Ovary (tissue), 9 donors: Measurements from ENCODE around the gene SRRM3. TPM values are rescaled to one million over a fixed set of nuclear protein-coding genes. Genes with fewer than 3 reads are reported as not detected.
A peak's percentile ranks its signal among the peaks of the same experiment; 100 is the strongest.
"Not testable (repeated sequence)": the region's sequence is repeated elsewhere in the genome, so short reads cannot be mapped to it uniquely, and the experiment has no call there.

Source experiments
- DNase-seq, 5 donors: peaks; one replicate each; pipeline ENCODE4 v3.0.0-alpha.2; 2019 to 2020
- H3K27ac ChIP-seq, 2 donors: fragments of 200-600 bp; one replicate each; pipeline versions ENCODE4 v1.5.1 to v1.8.0; 2019 to 2022
- H3K27me3 ChIP-seq: fragments of 200-600 bp; one replicate; pipeline ENCODE4 v1.8.0; 2022
- H3K36me3 ChIP-seq: fragments of 200-600 bp; sonication (generic); one replicate; pipeline ENCODE4 v1.5.1; 2019
- H3K4me1 ChIP-seq: one replicate; pipeline ENCODE4 v1.8.1; 2013; ENCODE audit warnings: mild to moderate bottlenecking, moderate library complexity; ENCODE audit not compliant: insufficient read depth
- H3K4me3 ChIP-seq: fragments of 200-600 bp; sonication (generic); one replicate; pipeline ENCODE4 v1.5.1; 2017
- H3K9me3 ChIP-seq, 2 donors: fragments of 200-600 bp in 1 of 2; sonication (generic) in 1 of 2; one replicate each; pipeline versions ENCODE4 v1.5.1 to v1.8.1; 2013 to 2019; ENCODE audit warnings: mild to moderate bottlenecking in 1 of 2, moderate library complexity in 1 of 2
- CTCF ChIP-seq, 3 donors: fragments of 450-650 bp in 2 of 3; fragments of 200-600 bp in 1 of 3; IDR thresholded peaks; one replicate each; pipeline versions ENCODE4 v1.5.1 to v1.8.0; 2016 to 2022; ENCODE audit warnings: antibody characterized with exemption in 3 of 3, mild to moderate bottlenecking in 1 of 3
- EP300 ChIP-seq: sonication (generic); formaldehyde crosslinking; IDR thresholded peaks from one replicate; pipeline ENCODE4 v1.6.1; 2017; ENCODE audit warnings: antibody characterized with exemption
- POLR2A ChIP-seq: fragments of 450-650 bp; IDR thresholded peaks from one replicate; pipeline ENCODE4 v1.6.1; 2017; ENCODE audit warnings: antibody characterized with exemption, mild to moderate bottlenecking, moderate library complexity
- WGBS, 3 donors: extraction: QIAGEN DNeasy Blood & Tissue Kit in 1 of 3; methylation state at CpG; one replicate each; pipeline versions ENCODE4 v1.1.5 to v1.1.7; 2013 to 2017; 5-methylcytosine and 5-hydroxymethylcytosine counted together
- intact Hi-C, 4 donors: fragments of 100-400 bp; cut with DNase I; formaldehyde crosslinking; loops; one replicate each; pipeline versions ENCODE4 v1.11.0 to v1.15.1; 2022 to 2023
- polyA plus RNA-seq, 2 donors: library from polyadenylated mRNA; stranded (reverse); fragments of 200-250 nt in 1 of 2; fragments of 350-450 nt in 1 of 2; fragmentation: Illumina TruSeq in 1 of 2; extraction: RNeasy Lipid Tissue Mini Kit (QIAGEN cat#74804) in 1 of 2; gene quantifications; one replicate each; pipeline ENCODE4 v1.2.3, GENCODE V29; 2013 to 2014
- total RNA-seq, 7 donors: library from RNA; depleted of rRNA in 2 of 7; stranded (reverse); fragments of >200 nt in 2 of 7; fragmentation: NEBNext Ultra II Directional in 3 of 7; extraction: Animal tissue kit (Norgen Biotek cat#: 25700) in 3 of 7; gene quantifications; one replicate each; pipeline versions ENCODE4 v1.1.0 to v1.2.4, GENCODE V29; 2016 to 2023
- donor health status: DM: no; HTN: no; CAD: no; lungs with moderate emphysema.
- donor health status: DM: no; HTN: no; CAD: no.
- donor health status: Bipolar disorder and iron deficiency.
- donor health status: DM: yes; HTN: yes; CAD: no.
- donor health status: DM: no; HTN: no; CAD: no.
- donor health status: DM: yes; HTN: yes; CAD: no.

The SRRM3 gene
- total and polyA plus RNA-seq, 9 donors: 2.0 to 13.4 (median 4.8) TPM

GRCh38 chr7:76303202-76304147 is 101.8 kb downstream of the SRRM3 start:
- no peaks in the 10 kb centered on the region for H3K27me3 ChIP-seq
- TF ChIP-seq POLR2A (peak; percentile 23), CTCF (IDR thresholded peaks at IDR 0.05) (no peak)
- H3K9me3 ChIP-seq: no peaks in the 10 kb centered on the region
- H3K27ac ChIP-seq: peak overlapping the region; percentile 97 to 99
- DNase-seq: peak; percentile 91 to 96 (median 94)
- no peaks in the 10 kb centered on the region for H3K36me3 ChIP-seq
- WGBS, 3 donors: 1 to 2% (median 2%) methylated on average over 54 to 56 of the region's 56 CpGs
- intact Hi-C loops: no loop called here
- peak overlapping the region; percentile 83 for H3K4me3 ChIP-seq
- peaks cover 9% of the 10 kb centered on the region for H3K4me1 ChIP-seq

DNA sequence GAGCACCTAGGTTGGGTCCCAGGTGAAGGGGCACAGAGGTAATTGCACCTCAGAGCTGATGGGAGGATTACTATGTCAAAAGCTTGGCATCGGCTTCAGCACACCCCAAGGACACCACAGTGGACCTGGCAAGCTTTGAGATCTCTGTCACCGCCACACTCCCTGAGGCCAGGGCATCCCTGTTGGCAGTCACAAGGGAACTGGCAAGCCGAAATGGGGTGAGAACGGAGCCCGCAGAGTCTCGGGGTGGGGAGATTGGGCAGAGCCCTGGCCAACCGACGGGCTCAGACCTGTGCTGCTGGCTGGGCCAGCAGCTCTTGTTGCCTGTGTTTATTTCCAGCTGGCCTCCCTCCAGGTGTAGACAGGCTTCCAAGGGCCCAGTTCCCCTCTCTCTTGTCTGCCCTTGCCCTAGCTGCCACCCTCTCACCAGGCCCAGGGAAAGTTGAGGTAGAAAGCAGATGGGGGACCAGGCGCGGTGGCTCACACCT is 103.2 kb downstream of the SRRM3 start:
- Histone ChIP-seq H3K4me1 (peaks cover 9% of the 10 kb centered on the region), H3K27me3 (no peaks in the 10 kb centered on the region), H3K4me3 (no peak overlapping the region), H3K27ac (peak overlapping the region in 1 of 2 donors; percentile 99), H3K9me3 (no peaks in the 10 kb centered on the region), H3K36me3 (no peaks in the 10 kb centered on the region)
- intact Hi-C loops: no loop called here
- WGBS, 3 donors: 43 to 48% (median 45%) methylated on average over 10 of the region's 10 CpGs
- peak in 4 of 5 donors; percentile 52 to 70 (median 62) for DNase-seq
- TF ChIP-seq EP300 (no peak), POLR2A (no peak), CTCF (IDR thresholded peaks at IDR 0.05) (no peak)

- H3K4me1 ChIP-seq, intact Hi-C loops: not testable (repeated sequence)
- 87 to 92% (median 91%) methylated on average over 12 of the region's 12 CpGs for WGBS, 3 donors
Measured at GRCh38 chr7:76308874-76309273, 107.2 kb downstream of the SRRM3 start.

GRCh38 chr7:76309341-76310101 is 107.8 kb downstream of the SRRM3 start:
- intact Hi-C loops: loop anchor here in 3 of 4 donors (5.0 to 10.0 kb wide), 3 partner anchors 122 to 145 kb away; no protein-coding TSS in a partner anchor
- not testable (repeated sequence) for H3K4me3 ChIP-seq, H3K4me1 ChIP-seq, H3K9me3 ChIP-seq, H3K36me3 ChIP-seq, H3K27me3 ChIP-seq, H3K27ac ChIP-seq, DNase-seq
- 94 to 96% (median 96%) methylated on average over 42 to 50 of the region's 50 CpGs for WGBS, 3 donors

More at GRCh38 chr7:76308874-76309273, 107.2 kb downstream of the SRRM3 start:
- not testable (repeated sequence) for H3K27me3 ChIP-seq, DNase-seq, H3K4me3 ChIP-seq, H3K27ac ChIP-seq, H3K36me3 ChIP-seq, H3K9me3 ChIP-seq

GRCh38 chr7:76310102-76310957 is 108.6 kb downstream of the SRRM3 start:
- Histone ChIP-seq H3K27me3 (no peaks in the 10 kb centered on the region), H3K27ac (peak overlapping the region in 1 of 2 donors; percentile 10), H3K4me1 (no peaks in the 10 kb centered on the region), H3K9me3 (no peaks in the 10 kb centered on the region), H3K4me3 (no peak overlapping the region), H3K36me3 (no peaks in the 10 kb centered on the region)
- TF ChIP-seq EP300 (no peak), CTCF (IDR thresholded peaks at IDR 0.05) (no peak), POLR2A (no peak)
- no peak for DNase-seq
- 58 to 71% (median 65%) methylated on average over 21 of the region's 21 CpGs for WGBS, 3 donors
- intact Hi-C loops: loop anchor here in 3 of 4 donors (5.0 to 10.0 kb wide), 3 partner anchors 123 to 146 kb away; no protein-coding TSS in a partner anchor

GRCh38 chr7:76311838-76312237 is 110.1 kb downstream of the SRRM3 start:
- not testable (repeated sequence) for H3K27me3 ChIP-seq, H3K36me3 ChIP-seq, H3K4me1 ChIP-seq, DNase-seq, H3K4me3 ChIP-seq, H3K27ac ChIP-seq, H3K9me3 ChIP-seq
- WGBS, 3 donors: 94 to 98% (median 94%) methylated on average over 6 of the region's 6 CpGs
- intact Hi-C loops: loop anchor here in 3 of 4 donors (5.0 to 10.0 kb wide), 3 partner anchors 125 to 147 kb away; no protein-coding TSS in a partner anchor
